ENCODE data around the gene ZFYVE21.

The ZFYVE21 gene

GRCh38 chr14:103712633-103713247 lies 2.9 kb upstream of the ZFYVE21 start:
- H3K4me3 ChIP-seq (replicated peaks; ENCODE audit: low read depth, low read length) = no peak overlapping the region
- TF ChIP-seq, protein P1, sequence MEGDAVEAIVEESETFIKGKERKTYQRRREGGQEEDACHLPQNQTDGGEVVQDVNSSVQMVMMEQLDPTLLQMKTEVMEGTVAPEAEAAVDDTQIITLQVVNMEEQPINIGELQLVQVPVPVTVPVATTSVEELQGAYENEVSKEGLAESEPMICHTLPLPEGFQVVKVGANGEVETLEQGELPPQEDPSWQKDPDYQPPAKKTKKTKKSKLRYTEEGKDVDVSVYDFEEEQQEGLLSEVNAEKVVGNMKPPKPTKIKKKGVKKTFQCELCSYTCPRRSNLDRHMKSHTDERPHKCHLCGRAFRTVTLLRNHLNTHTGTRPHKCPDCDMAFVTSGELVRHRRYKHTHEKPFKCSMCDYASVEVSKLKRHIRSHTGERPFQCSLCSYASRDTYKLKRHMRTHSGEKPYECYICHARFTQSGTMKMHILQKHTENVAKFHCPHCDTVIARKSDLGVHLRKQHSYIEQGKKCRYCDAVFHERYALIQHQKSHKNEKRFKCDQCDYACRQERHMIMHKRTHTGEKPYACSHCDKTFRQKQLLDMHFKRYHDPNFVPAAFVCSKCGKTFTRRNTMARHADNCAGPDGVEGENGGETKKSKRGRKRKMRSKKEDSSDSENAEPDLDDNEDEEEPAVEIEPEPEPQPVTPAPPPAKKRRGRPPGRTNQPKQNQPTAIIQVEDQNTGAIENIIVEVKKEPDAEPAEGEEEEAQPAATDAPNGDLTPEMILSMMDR (IDR thresholded peaks at IDR 0.05; ENCODE audit: low read length, missing control alignments) = no peak
- DNase-seq (ENCODE audit: low read depth) = no peak

GRCh38 chr14:103713304-103714062 lies 2.1 kb upstream of the ZFYVE21 start:
- no peak for DNase-seq (ENCODE audit: low read depth)
- H3K4me3 ChIP-seq (replicated peaks; ENCODE audit: low read depth, low read length) = no peak overlapping the region
- TF ChIP-seq, protein P1 (IDR thresholded peaks at IDR 0.05; ENCODE audit: low read length, missing control alignments) = no peak

GRCh38 chr14:103714063-103714724 lies 1.4 kb upstream of the ZFYVE21 start:
- DNase-seq (ENCODE audit: low read depth) = no peak
- TF ChIP-seq, protein P1 (IDR thresholded peaks at IDR 0.05; ENCODE audit: low read length, missing control alignments) = no peak
- peak overlapping the region; percentile 52 for H3K4me3 ChIP-seq (replicated peaks; ENCODE audit: low read depth, low read length)

- no peak for DNase-seq (ENCODE audit: low read depth)
- H3K4me3 ChIP-seq (replicated peaks; ENCODE audit: low read depth, low read length) = peak overlapping the region; percentile 68
- TF ChIP-seq, protein P1 (IDR thresholded peaks at IDR 0.05; ENCODE audit: low read length, missing control alignments) = no peak
These were observed 636 bp downstream of the ZFYVE21 start for GRCh38 chr14:103716091-103716801.

DNA sequence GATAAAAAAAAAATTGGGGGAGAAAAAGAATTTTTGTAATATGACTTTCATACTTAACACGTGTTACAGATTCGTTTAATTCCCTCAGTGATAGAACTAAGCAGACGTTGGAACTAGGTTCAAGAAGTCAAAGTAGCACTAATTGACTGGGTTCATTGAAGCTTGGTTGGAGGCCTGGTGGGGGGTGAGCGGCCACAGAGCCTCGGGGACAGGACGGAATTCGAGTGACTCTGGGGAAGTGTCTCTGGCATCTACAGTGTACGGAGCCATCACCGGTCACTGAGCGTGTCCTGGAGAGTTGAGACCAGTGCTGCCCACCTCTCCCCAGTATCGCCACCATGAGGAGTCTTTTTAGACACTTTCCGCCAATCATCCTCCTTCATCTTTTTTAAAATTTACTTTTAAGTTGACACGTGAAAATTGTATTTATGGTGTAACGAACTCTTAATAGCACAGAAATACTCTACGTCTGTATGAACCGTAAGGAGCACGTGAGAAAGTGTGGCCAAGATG lies 1.3 kb downstream of the ZFYVE21 start:
- peak overlapping the region; percentile 68 for H3K4me3 ChIP-seq (replicated peaks; ENCODE audit: low read depth, low read length)
- DNase-seq (ENCODE audit: low read depth) = no peak
- TF ChIP-seq, protein P1 (IDR thresholded peaks at IDR 0.05; ENCODE audit: low read length, missing control alignments) = no peak

- TF ChIP-seq, protein P1 (IDR thresholded peaks at IDR 0.05; ENCODE audit: low read length, missing control alignments) = no peak
- H3K4me3 ChIP-seq (replicated peaks; ENCODE audit: low read depth, low read length) = no peak overlapping the region
- DNase-seq (ENCODE audit: low read depth) = peak; percentile 49
These were observed 3.0 kb downstream of the ZFYVE21 start for GRCh38 chr14:103718572-103718971.
